ENCODE results near the gene MALRD1. TPM values are rescaled to one million over a fixed set of nuclear protein-coding genes. Genes with fewer than 3 reads are reported as not detected.

The MALRD1 gene
- under 0.01 and 0.14 TPM in 2 replicates for total RNA-seq

DNA sequence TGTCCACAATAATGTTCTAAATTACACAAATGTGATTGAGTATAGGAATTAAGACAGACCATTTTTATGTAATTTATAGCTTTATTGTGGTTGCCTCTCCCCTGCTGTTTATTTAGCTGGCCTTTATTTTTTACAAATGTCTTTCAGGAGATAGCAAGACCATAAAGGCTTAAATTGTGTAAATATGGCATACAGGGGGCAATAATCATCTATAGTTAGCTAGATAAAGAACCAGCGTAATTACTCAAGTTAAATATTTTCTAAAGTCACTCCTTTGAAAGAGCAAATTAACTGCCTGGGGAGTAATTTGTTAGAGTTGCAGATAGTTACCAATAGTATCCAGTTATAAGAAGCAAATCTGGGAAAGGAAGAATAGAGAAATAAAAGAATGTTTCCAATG, at the start of gene MALRD1:
Gene MALRD1, plus strand, starts transcription at position 313 of the 400 bp plus-strand sequence. CDS start 138 bp downstream, outside the sequence.

